ENCODE measurements around the gene SULT1A2. TPM values are rescaled to one million over a fixed set of nuclear protein-coding genes. Genes with fewer than 3 reads are reported as not detected.
"Not testable (repeated sequence)": the region's sequence is repeated elsewhere in the genome, so short reads cannot be mapped to it uniquely, and the experiment has no call there.

SULT1A2 gene
- polyA plus RNA-seq, 2 donors: 0.05 to 0.43 TPM

DNA sequence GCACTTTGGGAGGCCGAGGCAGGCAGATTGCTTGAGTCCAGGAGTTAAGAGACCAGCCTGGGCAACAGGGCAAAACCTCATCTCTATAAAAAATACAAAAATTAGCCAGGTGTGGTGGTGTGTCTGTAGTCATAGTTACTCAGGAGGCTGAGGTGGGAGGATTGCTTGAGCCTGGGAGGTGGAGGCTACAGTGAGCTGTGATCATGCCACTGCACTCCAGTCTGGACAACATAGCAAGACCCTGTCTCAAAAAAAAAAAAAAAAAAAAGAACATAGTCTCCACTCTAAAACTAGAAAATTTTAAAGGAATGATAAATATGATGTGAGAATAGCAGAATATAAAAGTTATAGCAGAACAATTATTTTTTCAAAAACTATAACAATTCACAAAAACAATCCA lies 23.5 kb upstream of the SULT1A2 start:
- H3K27me3 ChIP-seq (ENCODE audit: control insufficient read depth in 1 of 2, insufficient read depth in 2 of 2, low read length in 2 of 2); H3K9me3 ChIP-seq (ENCODE audit: control insufficient read depth in 2 of 2, insufficient read depth in 1 of 2, low read depth in 1 of 2, low read length in 1 of 2); H3K36me3 ChIP-seq (ENCODE audit: control insufficient read depth in 2 of 2, insufficient read depth in 2 of 2, low read length in 1 of 2); H3K27ac ChIP-seq (ENCODE audit: low read depth in 2 of 2, low read length in 1 of 2); H3K4me1 ChIP-seq (ENCODE audit: control insufficient read depth in 2 of 2, insufficient read depth in 2 of 2, low read length in 1 of 2); H3K4me3 ChIP-seq (ENCODE audit: low read depth in 1 of 2, low read length in 2 of 2): not testable (repeated sequence)
- WGBS, 2 donors: 71 to 81% methylated on average over 1 of the region's 1 CpG

DNA sequence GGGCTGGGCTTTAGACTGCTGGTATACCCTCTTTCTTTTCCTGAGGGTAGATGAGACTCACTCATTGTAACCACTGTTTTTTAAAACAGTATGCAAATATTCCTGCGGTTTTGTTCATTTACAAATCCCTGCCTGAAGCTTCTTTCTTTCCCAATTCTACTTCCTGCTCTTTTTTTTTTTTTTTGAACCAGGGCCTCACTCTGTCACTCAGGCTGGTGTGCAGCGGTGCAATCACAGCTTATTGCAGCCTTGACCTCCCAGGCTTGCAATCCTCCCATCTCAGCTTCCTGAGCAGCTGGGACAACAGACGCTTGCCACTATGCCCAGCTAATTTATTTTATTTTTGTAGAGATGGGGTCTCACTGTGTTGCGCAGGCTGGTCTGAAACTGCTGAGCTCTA lies 21.0 kb upstream of the SULT1A2 start:
- 58 to 62% methylated on average over 4 of the region's 4 CpGs for WGBS, 2 donors
- no peaks in the 10 kb centered on the region for H3K27me3 ChIP-seq (ENCODE audit: control insufficient read depth in 1 of 2, insufficient read depth in 2 of 2, low read length in 2 of 2)
- H3K9me3 ChIP-seq (ENCODE audit: control insufficient read depth in 2 of 2, insufficient read depth in 1 of 2, low read depth in 1 of 2, low read length in 1 of 2): no peaks in the 10 kb centered on the region
- no peak overlapping the region for H3K27ac ChIP-seq (ENCODE audit: low read depth in 2 of 2, low read length in 1 of 2)
- H3K4me3 ChIP-seq (ENCODE audit: low read depth in 1 of 2, low read length in 2 of 2): no peak overlapping the region
- no peaks in the 10 kb centered on the region for H3K36me3 ChIP-seq (ENCODE audit: control insufficient read depth in 2 of 2, insufficient read depth in 2 of 2, low read length in 1 of 2)
- peaks cover 0 to 4% of the 10 kb centered on the region in 2 donors for H3K4me1 ChIP-seq (ENCODE audit: control insufficient read depth in 2 of 2, insufficient read depth in 2 of 2, low read length in 1 of 2)

DNA sequence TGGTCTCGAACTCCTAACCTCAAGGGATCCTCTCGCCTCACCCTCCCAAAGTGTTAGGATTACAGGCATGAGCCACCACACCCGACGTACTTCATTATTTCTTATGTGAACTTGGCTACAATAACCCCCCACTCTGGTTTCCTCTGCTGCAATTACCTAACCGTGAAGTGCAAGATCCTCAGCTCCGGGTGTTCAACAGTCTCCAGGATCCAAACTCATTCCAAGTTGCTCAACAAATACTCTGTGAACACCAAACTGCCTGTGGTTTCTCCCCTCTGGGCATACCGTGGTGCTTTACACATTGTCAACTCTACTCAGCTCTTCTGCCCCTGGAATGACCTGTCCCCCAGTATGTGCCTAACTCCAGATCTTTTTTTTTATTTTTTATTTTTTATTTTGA lies 19.8 kb upstream of the SULT1A2 start:
- no peaks in the 10 kb centered on the region for H3K4me1 ChIP-seq (ENCODE audit: control insufficient read depth in 2 of 2, insufficient read depth in 2 of 2, low read length in 1 of 2)
- H3K9me3 ChIP-seq (ENCODE audit: control insufficient read depth in 2 of 2, insufficient read depth in 1 of 2, low read depth in 1 of 2, low read length in 1 of 2): no peaks in the 10 kb centered on the region
- no peaks in the 10 kb centered on the region for H3K36me3 ChIP-seq (ENCODE audit: control insufficient read depth in 2 of 2, insufficient read depth in 2 of 2, low read length in 1 of 2)
- 73 to 81% methylated on average over 7 of the region's 7 CpGs for WGBS, 2 donors
- H3K27me3 ChIP-seq (ENCODE audit: control insufficient read depth in 1 of 2, insufficient read depth in 2 of 2, low read length in 2 of 2): no peaks in the 10 kb centered on the region
- no peak overlapping the region for H3K4me3 ChIP-seq (ENCODE audit: low read depth in 1 of 2, low read length in 2 of 2)
- H3K27ac ChIP-seq (ENCODE audit: low read depth in 2 of 2, low read length in 1 of 2): no peak overlapping the region

DNA sequence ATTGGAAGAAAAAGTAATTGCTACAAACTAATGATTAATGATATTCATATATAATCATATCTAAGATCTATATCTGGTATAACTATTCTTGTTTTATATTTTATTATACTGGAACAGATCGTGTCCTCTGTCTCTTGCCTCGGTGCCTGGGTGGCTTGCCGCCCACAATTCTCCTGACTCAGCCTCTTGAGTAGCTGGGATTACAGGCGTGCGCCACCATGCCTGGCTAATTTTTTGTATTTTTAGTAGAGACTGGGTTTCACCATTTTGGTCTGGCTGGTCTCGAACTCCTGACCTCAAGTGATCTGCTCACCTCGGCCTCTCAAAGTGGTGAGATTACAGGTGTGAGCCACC lies 19.4 kb upstream of the SULT1A2 start:
- H3K4me3 ChIP-seq (ENCODE audit: low read depth in 1 of 2, low read length in 2 of 2); H3K4me1 ChIP-seq (ENCODE audit: control insufficient read depth in 2 of 2, insufficient read depth in 2 of 2, low read length in 1 of 2); H3K36me3 ChIP-seq (ENCODE audit: control insufficient read depth in 2 of 2, insufficient read depth in 2 of 2, low read length in 1 of 2); H3K27ac ChIP-seq (ENCODE audit: low read depth in 2 of 2, low read length in 1 of 2); H3K9me3 ChIP-seq (ENCODE audit: control insufficient read depth in 2 of 2, insufficient read depth in 1 of 2, low read depth in 1 of 2, low read length in 1 of 2); H3K27me3 ChIP-seq (ENCODE audit: control insufficient read depth in 1 of 2, insufficient read depth in 2 of 2, low read length in 2 of 2): not testable (repeated sequence)
- 75 to 83% methylated on average over 7 of the region's 7 CpGs for WGBS, 2 donors

DNA sequence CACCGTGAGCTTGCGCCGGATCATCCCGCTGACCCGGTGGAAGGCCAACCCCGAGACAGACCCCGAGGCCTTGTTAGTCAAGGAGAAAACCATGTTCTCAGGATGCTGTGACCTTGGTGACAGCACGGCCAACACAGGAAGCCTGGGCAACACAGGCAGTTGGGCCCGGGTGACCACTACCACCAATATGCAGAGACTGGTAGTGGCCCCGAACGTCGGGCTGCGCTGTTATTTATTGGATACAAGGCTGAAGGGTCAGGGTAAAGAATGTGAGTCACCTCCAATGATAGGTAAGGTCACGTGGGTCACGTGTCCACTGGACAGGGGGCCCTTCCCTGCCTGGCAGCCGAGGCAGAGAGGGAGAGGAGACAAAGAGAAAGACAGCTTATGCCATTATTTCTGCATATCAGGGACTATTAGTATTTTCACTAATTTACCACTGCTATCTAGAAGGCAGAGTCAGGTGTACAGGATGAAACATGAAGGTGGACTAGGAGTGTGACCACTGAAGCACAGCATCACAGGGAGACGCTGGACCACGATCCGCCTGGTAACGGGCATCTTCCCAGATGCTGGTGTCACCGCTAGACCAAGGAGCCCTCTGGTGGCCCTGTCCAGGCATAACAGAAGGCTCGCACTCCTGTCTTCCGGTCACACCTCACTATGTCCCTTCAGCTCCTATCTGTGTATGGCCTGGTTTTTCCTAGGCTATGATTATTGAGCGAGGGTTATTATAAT lies 18.8 kb upstream of the SULT1A2 start:
- not testable (repeated sequence) for H3K9me3 ChIP-seq (ENCODE audit: control insufficient read depth in 2 of 2, insufficient read depth in 1 of 2, low read depth in 1 of 2, low read length in 1 of 2)
- 52% methylated on average over 14 to 17 of the region's 24 CpGs for WGBS, 2 donors

DNA sequence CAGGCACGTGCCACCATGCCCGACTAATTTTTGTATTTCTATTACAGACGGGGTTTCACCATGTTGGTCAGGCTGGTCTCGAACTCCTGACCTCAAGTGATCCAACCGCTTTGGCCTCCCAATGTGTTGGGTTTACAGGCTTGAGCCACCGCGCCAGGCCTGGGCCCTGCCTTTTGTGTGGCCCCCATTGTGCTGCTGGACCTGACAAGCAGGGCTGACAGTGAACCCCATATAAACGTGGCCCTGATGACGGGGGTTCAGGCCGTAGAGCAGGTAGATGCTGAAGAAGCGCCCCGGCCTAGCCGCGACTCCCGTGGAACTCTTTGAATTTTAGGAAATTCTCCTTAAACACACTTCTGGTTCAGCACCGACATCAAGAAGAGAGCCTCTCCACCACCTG lies 17.7 kb upstream of the SULT1A2 start:
- not testable (repeated sequence) for H3K4me3 ChIP-seq (ENCODE audit: low read depth in 1 of 2, low read length in 2 of 2); H3K27me3 ChIP-seq (ENCODE audit: control insufficient read depth in 1 of 2, insufficient read depth in 2 of 2, low read length in 2 of 2); H3K36me3 ChIP-seq (ENCODE audit: control insufficient read depth in 2 of 2, insufficient read depth in 2 of 2, low read length in 1 of 2); H3K4me1 ChIP-seq (ENCODE audit: control insufficient read depth in 2 of 2, insufficient read depth in 2 of 2, low read length in 1 of 2); H3K9me3 ChIP-seq (ENCODE audit: control insufficient read depth in 2 of 2, insufficient read depth in 1 of 2, low read depth in 1 of 2, low read length in 1 of 2); H3K27ac ChIP-seq (ENCODE audit: low read depth in 2 of 2, low read length in 1 of 2)
- WGBS, 2 donors: 71 to 80% methylated on average over 12 to 15 of the region's 16 CpGs

More for the DNA sequence above, 18.8 kb upstream of the SULT1A2 start:
- not testable (repeated sequence) for H3K4me1 ChIP-seq (ENCODE audit: control insufficient read depth in 2 of 2, insufficient read depth in 2 of 2, low read length in 1 of 2); H3K4me3 ChIP-seq (ENCODE audit: low read depth in 1 of 2, low read length in 2 of 2); H3K27me3 ChIP-seq (ENCODE audit: control insufficient read depth in 1 of 2, insufficient read depth in 2 of 2, low read length in 2 of 2); H3K27ac ChIP-seq (ENCODE audit: low read depth in 2 of 2, low read length in 1 of 2); H3K36me3 ChIP-seq (ENCODE audit: control insufficient read depth in 2 of 2, insufficient read depth in 2 of 2, low read length in 1 of 2)

DNA sequence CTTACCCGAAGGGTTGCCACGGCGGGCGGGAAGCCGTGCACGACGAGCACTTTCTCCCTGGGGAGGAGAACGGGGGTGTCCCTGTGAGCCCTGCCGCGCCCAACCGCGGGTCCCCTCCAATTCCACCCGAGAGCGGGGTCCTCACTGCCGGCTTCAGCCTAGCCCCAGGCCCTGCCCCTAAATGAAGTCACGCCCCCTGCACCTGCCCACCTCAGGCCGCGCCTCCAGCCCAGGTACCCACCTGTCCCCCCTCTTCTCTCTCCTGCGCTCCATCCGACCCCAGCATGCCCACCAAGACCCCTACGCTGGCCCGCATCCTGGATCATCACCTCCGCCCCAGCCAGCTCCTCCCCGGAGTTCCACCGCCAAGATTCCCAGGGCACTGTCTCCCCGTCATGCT lies 17.1 kb upstream of the SULT1A2 start:
- WGBS, 2 donors: 0 to 44% methylated on average over 1 to 7 of the region's 26 CpGs
- not testable (repeated sequence) for H3K27ac ChIP-seq (ENCODE audit: low read depth in 2 of 2, low read length in 1 of 2); H3K27me3 ChIP-seq (ENCODE audit: control insufficient read depth in 1 of 2, insufficient read depth in 2 of 2, low read length in 2 of 2); H3K9me3 ChIP-seq (ENCODE audit: control insufficient read depth in 2 of 2, insufficient read depth in 1 of 2, low read depth in 1 of 2, low read length in 1 of 2); H3K4me1 ChIP-seq (ENCODE audit: control insufficient read depth in 2 of 2, insufficient read depth in 2 of 2, low read length in 1 of 2); H3K36me3 ChIP-seq (ENCODE audit: control insufficient read depth in 2 of 2, insufficient read depth in 2 of 2, low read length in 1 of 2); H3K4me3 ChIP-seq (ENCODE audit: low read depth in 1 of 2, low read length in 2 of 2)

DNA sequence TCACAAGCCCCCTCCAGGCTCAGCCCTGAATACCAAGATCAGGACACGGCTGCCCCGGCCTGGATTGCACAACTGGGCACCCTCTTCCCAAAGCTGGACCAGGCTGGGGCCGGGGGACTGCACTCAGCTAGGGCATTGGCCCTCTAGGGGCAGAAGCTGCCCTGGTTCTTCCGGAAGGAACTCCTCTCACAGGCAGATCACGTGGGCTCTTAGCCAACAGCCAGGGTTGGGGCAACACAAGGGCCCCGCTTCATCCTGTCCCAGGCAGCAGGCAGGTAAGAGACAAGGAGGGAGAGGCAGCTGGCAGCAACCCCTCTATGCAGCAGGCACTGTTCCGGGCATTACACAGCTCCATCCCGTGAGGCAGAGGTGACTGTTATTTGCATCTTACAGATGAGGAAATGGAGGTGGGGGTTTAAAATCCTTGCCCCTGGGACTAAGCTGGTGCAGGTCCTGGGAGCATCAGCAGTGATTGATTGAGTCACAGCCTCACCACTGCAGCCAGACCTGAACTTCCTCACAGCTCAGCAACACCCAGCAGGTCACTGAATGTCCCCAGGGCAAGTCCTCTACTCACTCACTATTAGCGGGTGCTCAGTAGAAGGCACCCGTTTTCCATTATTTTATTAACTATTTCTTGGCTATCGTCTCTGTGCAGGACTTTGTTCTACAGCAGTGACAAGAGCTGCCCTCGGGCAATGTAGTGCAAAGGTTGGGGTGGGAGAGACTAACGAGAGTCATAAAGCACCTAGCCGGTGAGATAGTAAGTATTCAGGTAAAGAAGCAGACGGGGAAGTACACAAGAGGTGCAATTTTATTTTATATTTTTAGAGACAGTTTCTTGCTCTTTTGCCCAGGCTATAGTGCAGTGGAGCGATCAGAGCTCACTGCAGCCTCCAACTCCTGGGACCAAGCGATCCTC lies 15.8 kb upstream of the SULT1A2 start:
- WGBS, 2 donors: no CpG with 5 or more reads among the region's 17 CpGs
- H3K4me1 ChIP-seq (ENCODE audit: control insufficient read depth in 2 of 2, insufficient read depth in 2 of 2, low read length in 1 of 2); H3K27me3 ChIP-seq (ENCODE audit: control insufficient read depth in 1 of 2, insufficient read depth in 2 of 2, low read length in 2 of 2); H3K27ac ChIP-seq (ENCODE audit: low read depth in 2 of 2, low read length in 1 of 2); H3K9me3 ChIP-seq (ENCODE audit: control insufficient read depth in 2 of 2, insufficient read depth in 1 of 2, low read depth in 1 of 2, low read length in 1 of 2); H3K36me3 ChIP-seq (ENCODE audit: control insufficient read depth in 2 of 2, insufficient read depth in 2 of 2, low read length in 1 of 2); H3K4me3 ChIP-seq (ENCODE audit: low read depth in 1 of 2, low read length in 2 of 2): not testable (repeated sequence)

DNA sequence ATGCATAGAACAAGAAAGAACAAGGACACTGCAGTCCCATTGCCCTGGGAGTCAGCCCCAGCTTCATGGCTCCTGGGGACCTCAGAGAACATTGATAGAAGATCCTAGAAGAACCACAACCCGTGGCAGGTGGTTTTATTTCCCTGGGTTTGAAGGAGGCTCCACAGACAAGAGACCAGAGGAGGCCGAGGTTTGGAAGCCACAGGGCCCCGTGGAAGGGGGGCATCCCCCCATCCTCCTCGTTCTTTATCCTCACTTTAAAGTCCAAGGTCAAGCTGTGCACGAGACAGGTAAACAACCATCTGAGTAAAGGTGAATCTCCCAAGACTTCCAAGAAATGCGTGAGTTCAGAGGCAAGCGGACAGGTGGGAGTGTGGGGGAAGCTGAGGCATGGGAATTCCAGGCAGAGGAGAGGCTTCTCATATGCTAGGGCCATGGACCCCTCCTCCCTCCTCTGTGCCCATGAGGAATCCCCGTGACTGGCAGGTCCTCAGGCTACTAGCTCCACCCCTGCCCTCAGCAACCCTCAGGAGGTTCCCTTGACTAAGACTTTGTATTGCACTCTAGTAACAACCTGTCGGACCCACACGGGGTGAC lies 13.8 kb upstream of the SULT1A2 start:
- 64 to 82% methylated on average over 10 of the region's 10 CpGs for WGBS, 2 donors
- no peaks in the 10 kb centered on the region for H3K27me3 ChIP-seq (ENCODE audit: control insufficient read depth in 1 of 2, insufficient read depth in 2 of 2, low read length in 2 of 2)
- H3K27ac ChIP-seq (ENCODE audit: low read depth in 2 of 2, low read length in 1 of 2): no peak overlapping the region
- H3K4me3 ChIP-seq (ENCODE audit: low read depth in 1 of 2, low read length in 2 of 2): no peak overlapping the region
- no peaks in the 10 kb centered on the region for H3K36me3 ChIP-seq (ENCODE audit: control insufficient read depth in 2 of 2, insufficient read depth in 2 of 2, low read length in 1 of 2)
- H3K9me3 ChIP-seq (ENCODE audit: control insufficient read depth in 2 of 2, insufficient read depth in 1 of 2, low read depth in 1 of 2, low read length in 1 of 2): no peaks in the 10 kb centered on the region
- no peaks in the 10 kb centered on the region for H3K4me1 ChIP-seq (ENCODE audit: control insufficient read depth in 2 of 2, insufficient read depth in 2 of 2, low read length in 1 of 2)
